Epithelial cell of proximal tubule (primary cell): ENCODE data around the gene OR4F6. TPM values are rescaled to one million over a fixed set of nuclear protein-coding genes. Genes with fewer than 3 reads are reported as not detected.

Experiments used
- DNase-seq: peaks from one replicate; pipeline ENCODE4 v3.0.0-alpha.2; 2011; ENCODE audit warnings: low read depth
- H3K4me3 ChIP-seq: 2 replicates; pipeline ENCODE4 v1.5.1; 2011; ENCODE audit warnings: low read depth, mild to moderate bottlenecking, low read length
- total RNA-seq: library from RNA; depleted of rRNA; stranded (reverse); fragments of >200 nt; gene quantifications from 2 replicates; pipeline ENCODE4 v1.2.3, GENCODE V29; 2015
- TF ChIP-seq, protein P1 (sequence below): conservative IDR thresholded peaks from 2 replicates; pipeline ENCODE4 v1.5.1; 2012; ENCODE audit warnings: low read depth, mild to moderate bottlenecking, low read length

OR4F6 gene
- total RNA-seq, 1 donor from 2014 or later, result not detected

DNA sequence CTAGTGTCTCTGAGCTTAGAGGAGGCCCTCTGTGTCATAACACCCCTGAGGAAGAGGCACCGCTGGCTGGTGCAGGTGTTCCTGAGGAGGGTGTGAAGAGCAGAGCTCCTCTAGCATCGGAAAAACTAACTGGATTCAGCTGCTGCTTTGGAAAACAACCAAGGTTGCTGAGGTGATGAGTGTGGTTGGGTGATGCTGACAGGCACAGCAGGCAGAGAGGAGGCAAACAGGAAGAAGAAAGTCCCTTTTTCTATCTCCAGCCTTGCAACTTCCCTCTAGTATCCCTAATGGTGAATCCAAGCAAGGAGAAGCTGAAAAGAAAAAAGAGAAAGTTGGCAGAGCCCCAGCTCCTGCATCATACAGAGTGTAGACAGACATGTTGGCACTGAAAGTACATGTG is 4.9 kb downstream of the OR4F6 start:
- TF ChIP-seq, protein P1, sequence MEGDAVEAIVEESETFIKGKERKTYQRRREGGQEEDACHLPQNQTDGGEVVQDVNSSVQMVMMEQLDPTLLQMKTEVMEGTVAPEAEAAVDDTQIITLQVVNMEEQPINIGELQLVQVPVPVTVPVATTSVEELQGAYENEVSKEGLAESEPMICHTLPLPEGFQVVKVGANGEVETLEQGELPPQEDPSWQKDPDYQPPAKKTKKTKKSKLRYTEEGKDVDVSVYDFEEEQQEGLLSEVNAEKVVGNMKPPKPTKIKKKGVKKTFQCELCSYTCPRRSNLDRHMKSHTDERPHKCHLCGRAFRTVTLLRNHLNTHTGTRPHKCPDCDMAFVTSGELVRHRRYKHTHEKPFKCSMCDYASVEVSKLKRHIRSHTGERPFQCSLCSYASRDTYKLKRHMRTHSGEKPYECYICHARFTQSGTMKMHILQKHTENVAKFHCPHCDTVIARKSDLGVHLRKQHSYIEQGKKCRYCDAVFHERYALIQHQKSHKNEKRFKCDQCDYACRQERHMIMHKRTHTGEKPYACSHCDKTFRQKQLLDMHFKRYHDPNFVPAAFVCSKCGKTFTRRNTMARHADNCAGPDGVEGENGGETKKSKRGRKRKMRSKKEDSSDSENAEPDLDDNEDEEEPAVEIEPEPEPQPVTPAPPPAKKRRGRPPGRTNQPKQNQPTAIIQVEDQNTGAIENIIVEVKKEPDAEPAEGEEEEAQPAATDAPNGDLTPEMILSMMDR, result no peak
- H3K4me3 ChIP-seq, result peak overlapping the region; percentile 38
- peak; percentile 71 for DNase-seq

DNA sequence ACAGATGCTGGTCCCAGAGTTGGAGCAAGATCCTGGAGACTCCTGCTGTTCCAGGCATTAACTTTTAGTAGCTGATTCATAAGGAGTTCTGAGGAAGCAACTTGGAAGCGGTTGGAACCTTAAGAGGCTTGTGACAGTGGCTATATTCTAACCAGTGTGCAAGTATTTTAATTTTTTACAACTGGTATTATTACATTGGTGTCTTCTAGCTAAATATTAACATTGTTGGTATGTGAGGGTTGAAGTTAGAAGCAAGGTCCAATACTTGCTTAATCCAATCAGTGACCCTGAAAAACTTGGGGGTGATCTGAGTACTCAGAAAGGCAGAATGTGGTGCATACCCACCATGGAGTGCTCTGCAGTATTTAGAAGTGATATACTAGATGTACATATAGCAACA is 7.1 kb downstream of the OR4F6 start:
- no peak overlapping the region for H3K4me3 ChIP-seq
- TF ChIP-seq, protein P1, result no peak
- peak; percentile 39 for DNase-seq

DNA sequence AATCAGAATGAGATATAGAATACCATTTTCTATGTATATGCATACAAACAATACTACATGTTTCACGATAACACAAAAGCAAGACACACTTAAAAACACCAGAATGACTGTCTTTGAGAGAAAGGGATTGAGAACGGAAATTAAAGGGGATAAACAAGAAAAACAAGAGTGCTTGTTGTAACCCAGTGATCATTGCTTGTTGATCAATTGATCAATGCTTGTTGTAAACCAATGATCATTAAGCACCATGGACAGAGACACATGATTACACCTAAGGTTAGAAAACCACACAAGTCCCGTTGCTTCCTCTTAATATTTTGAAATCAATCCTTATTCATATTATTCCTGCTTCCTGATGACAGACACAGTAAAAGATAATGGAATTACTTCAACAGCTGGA is 7.6 kb downstream of the OR4F6 start:
- H3K4me3 ChIP-seq, result no peak overlapping the region
- peak; percentile 29 for DNase-seq
- TF ChIP-seq, protein P1, result no peak

DNA sequence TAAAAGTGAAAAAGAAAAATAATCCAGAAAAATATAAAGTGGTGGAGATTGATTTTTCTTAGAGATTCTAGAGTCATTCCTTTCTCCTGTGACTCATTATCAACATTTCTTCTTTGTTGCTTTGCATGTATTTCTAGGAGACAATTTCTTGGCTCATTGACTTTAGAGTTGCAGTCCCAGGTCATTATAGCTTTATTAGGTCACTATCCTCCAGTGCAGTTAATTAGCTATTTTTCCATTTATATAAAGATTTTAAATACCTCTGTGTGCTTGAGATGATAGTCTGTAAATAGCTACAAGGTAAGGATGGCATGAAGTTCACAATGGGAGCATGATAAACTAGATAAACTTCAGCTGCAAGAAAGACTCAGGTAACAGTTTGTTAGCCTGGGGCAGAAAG is 8.6 kb downstream of the OR4F6 start, which contains the start of gene OR4F15:
TSS of gene OR4F15 (plus strand) at position 301 of the 400 bp plus-strand sequence. CDS start 5,985 bp downstream, outside the sequence.
- DNase-seq, result no peak
- TF ChIP-seq, protein P1, result no peak
- no peak within 1 kb of the TSS for H3K4me3 ChIP-seq

DNA sequence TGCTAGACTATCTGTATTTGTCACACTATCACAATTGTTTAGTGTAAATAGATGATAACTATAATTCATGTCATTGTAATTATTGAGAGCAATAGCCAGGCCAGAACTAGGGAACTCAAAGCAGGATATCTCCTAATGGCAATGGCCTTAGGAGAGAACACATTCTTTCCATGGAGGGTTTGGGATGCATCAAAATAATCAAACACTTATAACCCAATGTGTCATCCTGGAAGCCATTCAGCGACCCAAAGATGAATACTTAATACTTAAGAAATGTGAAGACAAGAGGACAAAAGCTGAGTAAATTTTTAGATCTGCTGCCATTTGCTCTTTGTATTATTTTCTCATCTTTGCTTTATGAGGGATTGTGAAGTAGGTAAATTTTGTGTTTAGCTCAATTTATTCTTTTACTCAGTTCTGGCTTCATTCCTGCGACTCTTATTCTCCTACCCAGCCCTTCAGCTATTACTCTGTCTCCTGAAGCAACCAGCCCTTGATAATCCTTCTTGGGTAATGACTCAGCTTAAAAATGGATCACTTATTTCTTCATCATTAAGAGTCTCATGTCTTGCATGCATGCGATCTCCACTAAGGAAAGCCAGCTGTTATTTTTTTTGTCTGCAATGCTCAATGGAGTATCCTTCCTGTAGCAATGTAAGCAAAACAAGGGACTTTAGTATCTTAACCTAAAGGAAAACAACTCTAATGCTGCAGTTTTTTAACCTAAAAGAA is 10.7 kb downstream of the OR4F6 start:
- TF ChIP-seq, protein P1, result no peak
- H3K4me3 ChIP-seq, result no peak overlapping the region
- DNase-seq, result peak; percentile 87

DNA sequence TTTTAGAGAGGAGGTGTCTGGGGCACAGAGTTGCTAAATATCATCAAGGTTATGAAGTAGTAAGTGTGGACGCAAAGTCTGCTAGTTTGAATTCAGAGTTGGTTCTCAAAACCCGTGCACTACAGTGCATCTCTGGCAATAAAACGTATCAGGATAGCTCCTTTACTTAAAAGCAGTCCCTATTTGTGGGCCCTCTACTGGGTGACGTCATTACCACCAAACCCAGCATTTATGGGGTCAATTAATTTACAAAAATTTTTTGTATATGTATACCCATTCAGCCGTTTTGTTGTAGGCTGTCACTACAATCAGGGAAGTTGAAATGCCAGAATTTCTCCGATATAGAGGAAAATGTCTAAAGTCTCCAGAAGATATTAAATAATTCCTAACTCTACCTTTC is 17.5 kb downstream of the OR4F6 start:
- H3K4me3 ChIP-seq, result no peak overlapping the region
- TF ChIP-seq, protein P1, result no peak
- no peak for DNase-seq

DNA sequence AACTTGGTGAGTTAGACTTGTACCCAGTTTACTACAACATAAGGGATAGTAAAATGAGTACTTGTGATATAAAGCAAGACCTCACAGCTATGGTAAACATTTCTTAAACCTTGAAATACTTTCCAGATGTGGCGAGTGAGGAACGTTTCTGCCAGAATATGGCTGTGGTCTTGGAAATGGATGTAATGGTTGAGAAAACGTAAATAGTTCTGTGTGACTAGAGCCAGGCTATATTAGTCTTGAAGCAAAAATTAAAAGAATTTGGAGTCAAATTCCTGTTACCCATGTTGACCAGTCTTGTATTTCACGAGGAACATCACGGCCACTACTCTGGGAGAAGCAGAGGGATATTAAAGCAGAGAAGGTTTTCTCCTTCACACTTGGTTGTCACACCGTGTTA is 23.9 kb downstream of the OR4F6 start:
- TF ChIP-seq, protein P1, result no peak
- DNase-seq, result no peak
- H3K4me3 ChIP-seq, result no peak overlapping the region
